Endodermal cell (in vitro differentiated cells): ENCODE data around the gene SYNGR1. TPM values are rescaled to one million over a fixed set of nuclear protein-coding genes. Genes with fewer than 3 reads are reported as not detected.

Experiments
- DNase-seq: peaks from one replicate; pipeline ENCODE4 v3.0.0-alpha.2; 2017
- H3K27ac ChIP-seq: 2 replicates; pipeline ENCODE4 v1.5.1; 2013; ENCODE audit warnings: mild to moderate bottlenecking, low read depth, low read length, moderate library complexity
- H3K27me3 ChIP-seq: 2 replicates; pipeline ENCODE4 v1.6.1; 2013; ENCODE audit warnings: mild to moderate bottlenecking, low read length, moderate library complexity; ENCODE audit not compliant: insufficient read depth, control insufficient read depth, poor library complexity, severe bottlenecking
- H3K36me3 ChIP-seq: 2 replicates; pipeline ENCODE4 v1.7.0; 2013; ENCODE audit warnings: mild to moderate bottlenecking, low read length, moderate library complexity; ENCODE audit not compliant: control insufficient read depth, insufficient read depth
- H3K4me1 ChIP-seq: one replicate; pipeline ENCODE4 v1.7.0; 2013; ENCODE audit warnings: low read length; ENCODE audit not compliant: control insufficient read depth, insufficient read depth
- H3K4me3 ChIP-seq: 2 replicates; pipeline ENCODE4 v1.5.1; 2013; ENCODE audit warnings: mild to moderate bottlenecking, low read length, moderate library complexity
- H3K9ac ChIP-seq: 2 replicates; pipeline ENCODE4 v1.6.1; 2013; ENCODE audit warnings: mild to moderate bottlenecking, low read length, moderate library complexity; ENCODE audit not compliant: poor library complexity, severe bottlenecking; ENCODE audit errors: extremely low read depth
- H3K9me3 ChIP-seq: 2 replicates; pipeline ENCODE4 v1.6.1; 2013; ENCODE audit warnings: mild to moderate bottlenecking, low read length, moderate library complexity; ENCODE audit not compliant: control insufficient read depth
- H3K27ac Mint-ChIP-seq: 2 replicates; pipeline ENCODE4 v1.8.0; 2020; ENCODE audit warnings: mixed read lengths
- H3K27me3 Mint-ChIP-seq: 2 replicates; pipeline ENCODE4 v1.8.0; 2021; ENCODE audit warnings: mild to moderate bottlenecking, mixed read lengths; ENCODE audit not compliant: insufficient read depth
- H3K36me3 Mint-ChIP-seq: 2 replicates; pipeline ENCODE4 v1.8.0; 2020; ENCODE audit warnings: low read depth, mixed read lengths
- H3K4me1 Mint-ChIP-seq: 2 replicates; pipeline ENCODE4 v1.8.0; 2020; ENCODE audit warnings: mixed read lengths
- H3K4me3 Mint-ChIP-seq: 2 replicates; pipeline ENCODE4 v1.8.0; 2020; ENCODE audit warnings: mild to moderate bottlenecking, moderate library complexity, mixed read lengths
- H3K9me3 Mint-ChIP-seq: 2 replicates; pipeline ENCODE4 v1.8.0; 2020; ENCODE audit warnings: mild to moderate bottlenecking, mixed read lengths
- CTCF ChIP-seq: fragments of 200-600 bp; sonication (generic); conservative IDR thresholded peaks from 2 replicates; pipeline ENCODE4 v1.5.0; 2021; ENCODE audit warnings: antibody characterized with exemption, mild to moderate bottlenecking
- WGBS, 2 experiments: methylation state at CpG; one replicate each; pipeline versions ENCODE4 v1.1.5 to v1.1.7; 2013; ENCODE audit warnings: missing lambda C conversion rate in 2 of 2, mixed read lengths in 1 of 2; ENCODE audit not compliant: insufficient coverage in 1 of 2, insufficient read length in 1 of 2; 5-methylcytosine and 5-hydroxymethylcytosine counted together
- total RNA-seq, 2 donors: library from RNA; stranded (reverse); fragmentation: NEBNext Ultra II Directional in 1 of 2; extraction: Animal tissue kit (Norgen Biotek cat#: 25700) in 1 of 2; gene quantifications; 2 replicates in 1 of 2; 3 replicates in 1 of 2; pipeline ENCODE4 v1.2.1, GENCODE V29; 2021

Gene SYNGR1
- total RNA-seq, 2 donors from 2014 or later, result 19.0 to 36.3 TPM

GRCh38 chr22:39359659-39360195 lies 9.9 kb downstream of the SYNGR1 start:
- Mint-ChIP-seq H3K4me3 (no peak overlapping the region), H3K9me3 (no peaks in the 10 kb centered on the region), H3K27me3 (peaks cover 1% of the 10 kb centered on the region), H3K36me3 (peaks cover 11% of the 10 kb centered on the region), H3K27ac (peak overlapping the region; percentile 33), H3K4me1 (peaks cover 38% of the 10 kb centered on the region)
- no peaks in the 10 kb centered on the region for H3K36me3 ChIP-seq
- WGBS, 2 experiments, result 94 to 95% methylated on average over 5 to 9 of the region's 9 CpGs
- H3K4me3 ChIP-seq, result no peak overlapping the region
- TF ChIP-seq CTCF, result no peak
- H3K27me3 ChIP-seq, result no peaks in the 10 kb centered on the region
- no peak overlapping the region for H3K27ac ChIP-seq
- peak; percentile 58 for DNase-seq
- H3K9ac ChIP-seq, result no peak overlapping the region
- peaks cover 28% of the 10 kb centered on the region for H3K4me1 ChIP-seq
- no peaks in the 10 kb centered on the region for H3K9me3 ChIP-seq

GRCh38 chr22:39360242-39360641 lies 10.5 kb downstream of the SYNGR1 start:
- Histone ChIP-seq H3K4me1 (peaks cover 28% of the 10 kb centered on the region), H3K9me3 (no peaks in the 10 kb centered on the region), H3K4me3 (no peak overlapping the region), H3K9ac (no peak overlapping the region), H3K27me3 (no peaks in the 10 kb centered on the region), H3K36me3 (no peaks in the 10 kb centered on the region), H3K27ac (no peak overlapping the region)
- Mint-ChIP-seq H3K9me3 (no peaks in the 10 kb centered on the region), H3K27me3 (peaks cover 1% of the 10 kb centered on the region), H3K36me3 (peaks cover 11% of the 10 kb centered on the region), H3K4me1 (peaks cover 41% of the 10 kb centered on the region), H3K27ac (peak overlapping the region; percentile 89), H3K4me3 (peak overlapping the region; percentile 19)
- WGBS, 2 experiments, result 89 to 91% methylated on average over 9 to 18 of the region's 18 CpGs
- no peak for TF ChIP-seq CTCF
- DNase-seq, result peak; percentile 47

- Mint-ChIP-seq H3K27ac (peak overlapping the region; percentile 89), H3K36me3 (peaks cover 11% of the 10 kb centered on the region), H3K4me1 (peaks cover 41% of the 10 kb centered on the region), H3K4me3 (peak overlapping the region; percentile 19), H3K27me3 (peaks cover 1% of the 10 kb centered on the region), H3K9me3 (no peaks in the 10 kb centered on the region)
- Histone ChIP-seq H3K9ac (no peak overlapping the region), H3K27ac (no peak overlapping the region), H3K9me3 (no peaks in the 10 kb centered on the region), H3K4me3 (no peak overlapping the region), H3K36me3 (no peaks in the 10 kb centered on the region), H3K27me3 (no peaks in the 10 kb centered on the region), H3K4me1 (peaks cover 28% of the 10 kb centered on the region)
- peak; percentile 88 for DNase-seq
- 77 to 83% methylated on average over 7 to 14 of the region's 14 CpGs for WGBS, 2 experiments
- no peak for TF ChIP-seq CTCF
Measured at GRCh38 chr22:39360674-39361413, 11.1 kb downstream of the SYNGR1 start.
